ENCODE results near the gene SHISA7. TPM values are rescaled to one million over a fixed set of nuclear protein-coding genes. Genes with fewer than 3 reads are reported as not detected.

Gene SHISA7
- total RNA-seq, 1 donor from 2014 or later: not detected

- H3K9me3 Mint-ChIP-seq: no peaks in the 10 kb centered on the region
- peaks cover 4% of the 10 kb centered on the region for H3K27me3 Mint-ChIP-seq (ENCODE audit: insufficient read depth)
- no peaks in the 10 kb centered on the region for H3K36me3 Mint-ChIP-seq (ENCODE audit: low read depth)
- H3K4me3 Mint-ChIP-seq: no peak overlapping the region
- no peak overlapping the region for H3K27ac Mint-ChIP-seq
- peaks cover 10% of the 10 kb centered on the region for H3K4me1 Mint-ChIP-seq (ENCODE audit: low read depth)
- DNase-seq (ENCODE audit: low spot score): no peak
- intact Hi-C loops (cut with micrococcal nuclease): no loop called here
Measured at GRCh38 chr19:55464039-55464661, 21.1 kb upstream of the SHISA7 start.

GRCh38 chr19:55463583-55464031 lies 20.5 kb upstream of the SHISA7 start:
- Mint-ChIP-seq H3K4me1 (ENCODE audit: low read depth) (peaks cover 10% of the 10 kb centered on the region), H3K4me3 (no peak overlapping the region), H3K27me3 (ENCODE audit: insufficient read depth) (peaks cover 4% of the 10 kb centered on the region), H3K27ac (no peak overlapping the region), H3K36me3 (ENCODE audit: low read depth) (no peaks in the 10 kb centered on the region), H3K9me3 (no peaks in the 10 kb centered on the region)
- intact Hi-C loops (cut with micrococcal nuclease): no loop called here
- no peak for DNase-seq (ENCODE audit: low spot score)

- Mint-ChIP-seq H3K4me3 (peak overlapping the region; percentile 81), H3K27ac (no peak overlapping the region), H3K4me1 (ENCODE audit: low read depth) (peaks cover 5% of the 10 kb centered on the region), H3K9me3 (no peaks in the 10 kb centered on the region), H3K27me3 (ENCODE audit: insufficient read depth) (peaks cover 2% of the 10 kb centered on the region), H3K36me3 (ENCODE audit: low read depth) (no peaks in the 10 kb centered on the region)
- DNase-seq (ENCODE audit: low spot score): no peak
- intact Hi-C loops (cut with micrococcal nuclease): no loop called here
Measured at GRCh38 chr19:55462722-55463121, 19.6 kb upstream of the SHISA7 start.

- intact Hi-C loops (cut with micrococcal nuclease): loop anchor here (1.0 to 2.0 kb wide), 8 partner anchors 14 to 302 kb away; partner anchors contain the start of genes FIZ1, HSPBP1, KMT5C and NAT14
- peak overlapping the region; percentile 77 for H3K27ac Mint-ChIP-seq
- H3K4me1 Mint-ChIP-seq (ENCODE audit: low read depth): peaks cover 5% of the 10 kb centered on the region
- no peaks in the 10 kb centered on the region for H3K36me3 Mint-ChIP-seq (ENCODE audit: low read depth)
- H3K4me3 Mint-ChIP-seq: peak overlapping the region; percentile 81
- no peaks in the 10 kb centered on the region for H3K9me3 Mint-ChIP-seq
- peaks cover 2% of the 10 kb centered on the region for H3K27me3 Mint-ChIP-seq (ENCODE audit: insufficient read depth)
- no peak for DNase-seq (ENCODE audit: low spot score)
Measured at GRCh38 chr19:55461974-55462626, 19.0 kb upstream of the SHISA7 start.

- intact Hi-C loops (cut with micrococcal nuclease): loop anchor here (1.0 to 2.0 kb wide), 8 partner anchors 15 to 301 kb away; partner anchors contain the start of genes FIZ1, HSPBP1, KMT5C and NAT14
- Mint-ChIP-seq H3K9me3 (no peaks in the 10 kb centered on the region), H3K27me3 (ENCODE audit: insufficient read depth) (peaks cover 2% of the 10 kb centered on the region)
Measured at GRCh38 chr19:55461259-55461973, 18.3 kb upstream of the SHISA7 start, which contains the start of gene ISOC2. Gene ISOC2 (minus strand): TSS chr19:55461642. CDS start chr19:55456486, 5,156 bp downstream.

GRCh38 chr19:55460670-55461258 lies 17.7 kb upstream of the SHISA7 start:
- Mint-ChIP-seq H3K9me3 (no peaks in the 10 kb centered on the region), H3K27ac (peak overlapping the region; percentile 76), H3K4me3 (peak overlapping the region; percentile 81), H3K4me1 (ENCODE audit: low read depth) (peaks cover 5% of the 10 kb centered on the region), H3K36me3 (ENCODE audit: low read depth) (no peaks in the 10 kb centered on the region), H3K27me3 (ENCODE audit: insufficient read depth) (peaks cover 2% of the 10 kb centered on the region)
- DNase-seq (ENCODE audit: low spot score): peak; percentile 20
- intact Hi-C loops (cut with micrococcal nuclease): loop anchor here (1.0 to 2.0 kb wide), 8 partner anchors 16 to 300 kb away; partner anchors contain the start of genes FIZ1, HSPBP1, KMT5C and NAT14

More at GRCh38 chr19:55461259-55461973, 18.3 kb upstream of the SHISA7 start, which contains the start of gene ISOC2:
- Mint-ChIP-seq H3K4me1 (ENCODE audit: low read depth) (peaks cover 5% of the 10 kb centered on the region), H3K36me3 (ENCODE audit: low read depth) (no peaks in the 10 kb centered on the region), H3K27ac (peak within 1 kb of the TSS; percentile 77), H3K4me3 (peak within 1 kb of the TSS; percentile 81)
- peak; percentile 100 for DNase-seq (ENCODE audit: low spot score)

- peak overlapping the region; percentile 67 for H3K27ac Mint-ChIP-seq
- intact Hi-C loops (cut with micrococcal nuclease): loop anchor here (2.0 kb wide), 1 partner anchor 57 kb away; no protein-coding TSS in a partner anchor
- no peak for DNase-seq (ENCODE audit: low spot score)
- no peaks in the 10 kb centered on the region for H3K9me3 Mint-ChIP-seq
- no peaks in the 10 kb centered on the region for H3K36me3 Mint-ChIP-seq (ENCODE audit: low read depth)
- H3K4me1 Mint-ChIP-seq (ENCODE audit: low read depth): peaks cover 5% of the 10 kb centered on the region
- H3K27me3 Mint-ChIP-seq (ENCODE audit: insufficient read depth): peaks cover 2% of the 10 kb centered on the region
- H3K4me3 Mint-ChIP-seq: peak overlapping the region; percentile 81
Measured at GRCh38 chr19:55459950-55460657, 17.0 kb upstream of the SHISA7 start.

- peaks cover 5% of the 10 kb centered on the region for H3K4me1 Mint-ChIP-seq (ENCODE audit: low read depth)
- no peak overlapping the region for H3K27ac Mint-ChIP-seq
- H3K4me3 Mint-ChIP-seq: no peak overlapping the region
- no peaks in the 10 kb centered on the region for H3K9me3 Mint-ChIP-seq
- peaks cover 3% of the 10 kb centered on the region for H3K36me3 Mint-ChIP-seq (ENCODE audit: low read depth)
- intact Hi-C loops (cut with micrococcal nuclease): no loop called here
- DNase-seq (ENCODE audit: low spot score): no peak
- H3K27me3 Mint-ChIP-seq (ENCODE audit: insufficient read depth): peaks cover 4% of the 10 kb centered on the region
Measured at GRCh38 chr19:55459551-55459949, 16.4 kb upstream of the SHISA7 start.

- intact Hi-C loops (cut with micrococcal nuclease): no loop called here
- no peak overlapping the region for H3K4me3 Mint-ChIP-seq
- no peak for DNase-seq (ENCODE audit: low spot score)
- no peak overlapping the region for H3K27ac Mint-ChIP-seq
- peaks cover 5% of the 10 kb centered on the region for H3K36me3 Mint-ChIP-seq (ENCODE audit: low read depth)
- no peaks in the 10 kb centered on the region for H3K9me3 Mint-ChIP-seq
- H3K27me3 Mint-ChIP-seq (ENCODE audit: insufficient read depth): peaks cover 14% of the 10 kb centered on the region
- peaks cover 5% of the 10 kb centered on the region for H3K4me1 Mint-ChIP-seq (ENCODE audit: low read depth)
Measured at GRCh38 chr19:55457683-55458457, 14.8 kb upstream of the SHISA7 start.

GRCh38 chr19:55456347-55456746 lies 13.2 kb upstream of the SHISA7 start:
- H3K36me3 Mint-ChIP-seq (ENCODE audit: low read depth): peaks cover 5% of the 10 kb centered on the region
- H3K4me1 Mint-ChIP-seq (ENCODE audit: low read depth): no peaks in the 10 kb centered on the region
- H3K27ac Mint-ChIP-seq: no peak overlapping the region
- no peaks in the 10 kb centered on the region for H3K9me3 Mint-ChIP-seq
- intact Hi-C loops (cut with micrococcal nuclease): no loop called here
- no peak for DNase-seq (ENCODE audit: low spot score)
- H3K4me3 Mint-ChIP-seq: no peak overlapping the region
- H3K27me3 Mint-ChIP-seq (ENCODE audit: insufficient read depth): peaks cover 20% of the 10 kb centered on the region

GRCh38 chr19:55455576-55456235 lies 12.6 kb upstream of the SHISA7 start:
- no peak for DNase-seq (ENCODE audit: low spot score)
- H3K27ac Mint-ChIP-seq: no peak overlapping the region
- H3K4me3 Mint-ChIP-seq: no peak overlapping the region
- intact Hi-C loops (cut with micrococcal nuclease): no loop called here
- no peaks in the 10 kb centered on the region for H3K9me3 Mint-ChIP-seq
- peaks cover 22% of the 10 kb centered on the region for H3K27me3 Mint-ChIP-seq (ENCODE audit: insufficient read depth)
- peaks cover 5% of the 10 kb centered on the region for H3K36me3 Mint-ChIP-seq (ENCODE audit: low read depth)
- H3K4me1 Mint-ChIP-seq (ENCODE audit: low read depth): no peaks in the 10 kb centered on the region

Measured in activated T-helper 1 cell treated with anti-CD3 and anti-CD28 coated beads, Interleukin-12 subunit alpha, Interleukin-12 subunit beta, Interleukin-2, Interleukin-4 antibody, amounts not matched to agents 30 ng/mL and 10 ng/mL and 1 ng/mL, durations not matched to agents 14 hours and 24 hours and 36 hours (primary cell).